ENCODE results near the gene PARD3B.
A peak's percentile ranks its signal among the peaks of the same experiment; 100 is the strongest.

PARD3B gene

GRCh38 chr2:205545971-205546816 is 1000.9 kb downstream of the PARD3B start:
- DNase-seq: no peak

GRCh38 chr2:205555566-205556230 is 1010.4 kb downstream of the PARD3B start:
- no peak for DNase-seq

GRCh38 chr2:205556357-205556756 is 1011.1 kb downstream of the PARD3B start:
- DNase-seq: no peak

- DNase-seq: no peak
Measured at GRCh38 chr2:205556841-205557539, 1011.7 kb downstream of the PARD3B start.

- no peak for DNase-seq
Measured at GRCh38 chr2:205557873-205558272, 1012.6 kb downstream of the PARD3B start.

GRCh38 chr2:205561441-205561840 is 1016.2 kb downstream of the PARD3B start:
- DNase-seq: no peak

- DNase-seq: no peak
Measured at GRCh38 chr2:205563646-205564045, 1018.4 kb downstream of the PARD3B start.

- no peak for DNase-seq
Measured at GRCh38 chr2:205564346-205565141, 1019.3 kb downstream of the PARD3B start.

- no peak for DNase-seq
Measured at GRCh38 chr2:205565142-205565522, 1019.9 kb downstream of the PARD3B start.

GRCh38 chr2:205566606-205567168 is 1021.4 kb downstream of the PARD3B start:
- DNase-seq: no peak

- DNase-seq: no peak
Measured at GRCh38 chr2:205568620-205569019, 1023.3 kb downstream of the PARD3B start.

- DNase-seq: no peak
Measured at GRCh38 chr2:205570648-205571047, 1025.4 kb downstream of the PARD3B start.

GRCh38 chr2:205571360-205571959 is 1026.2 kb downstream of the PARD3B start:
- DNase-seq: no peak

- DNase-seq: no peak
Measured at GRCh38 chr2:205574001-205574400, 1028.7 kb downstream of the PARD3B start.

GRCh38 chr2:205579335-205579734 is 1034.1 kb downstream of the PARD3B start:
- no peak for DNase-seq

GRCh38 chr2:205580212-205580987 is 1035.1 kb downstream of the PARD3B start:
- DNase-seq: no peak

GRCh38 chr2:205582366-205582765 is 1037.1 kb downstream of the PARD3B start:
- DNase-seq: no peak

GRCh38 chr2:205585449-205586383 is 1040.4 kb downstream of the PARD3B start:
- DNase-seq: peak; percentile 58

GRCh38 chr2:205586626-205587025 is 1041.4 kb downstream of the PARD3B start:
- DNase-seq: no peak

- peak; percentile 45 for DNase-seq
Measured at GRCh38 chr2:205589479-205589878, 1044.2 kb downstream of the PARD3B start.
